ENCODE results near the gene PALM3.

Gene PALM3

GRCh38 chr19:14089412-14089661 lies 27.5 kb upstream of the PALM3 start:
- no peak for DNase-seq (ENCODE audit: low read depth)
- peak overlapping the region; percentile 37 for H3K4me3 ChIP-seq (ENCODE audit: low read length)
- peak; percentile 26 for TF ChIP-seq CTCF (conservative IDR thresholded peaks at IDR 0.05; ENCODE audit: low read depth, low read length)

GRCh38 chr19:14088634-14089411 lies 26.9 kb upstream of the PALM3 start:
- TF ChIP-seq CTCF (conservative IDR thresholded peaks at IDR 0.05; ENCODE audit: low read depth, low read length): no peak
- peak overlapping the region; percentile 37 for H3K4me3 ChIP-seq (ENCODE audit: low read length)
- no peak for DNase-seq (ENCODE audit: low read depth)

- H3K4me3 ChIP-seq (ENCODE audit: low read length): no peak overlapping the region
- DNase-seq (ENCODE audit: low read depth): no peak
- no peak for TF ChIP-seq CTCF (conservative IDR thresholded peaks at IDR 0.05; ENCODE audit: low read depth, low read length)
Observed at GRCh38 chr19:14086098-14086497, 24.2 kb upstream of the PALM3 start.

GRCh38 chr19:14085309-14085995 lies 23.6 kb upstream of the PALM3 start, which contains the start of gene C19orf67:
Gene C19orf67 (minus strand): TSS chr19:14085783. CDS start chr19:14085627, 156 bp downstream.
- DNase-seq (ENCODE audit: low read depth): no peak
- no peak for TF ChIP-seq CTCF (conservative IDR thresholded peaks at IDR 0.05; ENCODE audit: low read depth, low read length)
- no peak within 1 kb of the TSS for H3K4me3 ChIP-seq (ENCODE audit: low read length)

- no peak for TF ChIP-seq CTCF (conservative IDR thresholded peaks at IDR 0.05; ENCODE audit: low read depth, low read length)
- DNase-seq (ENCODE audit: low read depth): no peak
- no peak overlapping the region for H3K4me3 ChIP-seq (ENCODE audit: low read length)
Observed at GRCh38 chr19:14082675-14082960, 20.7 kb upstream of the PALM3 start.

- no peak for DNase-seq (ENCODE audit: low read depth)
- H3K4me3 ChIP-seq (ENCODE audit: low read length): peak overlapping the region; percentile 63
- TF ChIP-seq CTCF (conservative IDR thresholded peaks at IDR 0.05; ENCODE audit: low read depth, low read length): no peak
Observed at GRCh38 chr19:14081797-14082674, 20.2 kb upstream of the PALM3 start.

All from retinal pigment epithelial cell (primary cell).